HepG2 (cell line): ENCODE results near the gene CCDC30. TPM values are rescaled to one million over a fixed set of nuclear protein-coding genes. Genes with fewer than 3 reads are reported as not detected.
A peak's percentile ranks its signal among the peaks of the same experiment; 100 is the strongest.

ENCODE experiments used
- CBX2 ChIP-seq, 2 experiments: fragments of 200-600 bp in 1 of 2; sonication (generic); formaldehyde crosslinking in 1 of 2; IDR thresholded peaks; 2 replicates each; pipeline versions ENCODE4 v1.7.0 to v1.8.1; 2018 to 2022; ENCODE audit warnings: low read depth in 2 of 2, low read length in 1 of 2, mild to moderate bottlenecking in 1 of 2, missing genetic modification reagents in 1 of 2
- CBX5 ChIP-seq: sonication (generic); formaldehyde crosslinking; IDR thresholded peaks from 2 replicates; pipeline ENCODE4 v1.4.0; 2020; ENCODE audit warnings: missing genetic modification reagents, borderline replicate concordance
- CREM ChIP-seq, 2 experiments: sonication (generic) in 1 of 2; formaldehyde crosslinking in 1 of 2; IDR thresholded peaks; 2 replicates each; pipeline versions ENCODE4 v1.4.0 to v1.6.1; 2016 to 2020; ENCODE audit warnings: antibody characterized with exemption in 1 of 2, mild to moderate bottlenecking in 1 of 2, missing genetic modification reagents in 1 of 2
- EHMT2 ChIP-seq: fragments of 200-600 bp; sonication (generic); IDR thresholded peaks from 2 replicates; pipeline ENCODE4 v1.7.0; 2017; ENCODE audit warnings: antibody characterized with exemption, low read depth, low read length, borderline replicate concordance
- HOXA9 ChIP-seq: sonication (generic); formaldehyde crosslinking; IDR thresholded peaks from 2 replicates; pipeline ENCODE4 v1.8.1; 2022; ENCODE audit warnings: missing genetic modification reagents, mild to moderate bottlenecking, moderate library complexity, borderline replicate concordance
- KAT7 ChIP-seq: IDR thresholded peaks from 2 replicates; pipeline ENCODE4 v1.6.1; 2018; ENCODE audit warnings: borderline replicate concordance, missing compliant biosample characterization
- MED1 ChIP-seq: sonication (generic); formaldehyde crosslinking; IDR thresholded peaks from 2 replicates; pipeline ENCODE4 v1.4.0; 2020; ENCODE audit warnings: missing genetic modification reagents
- RBFOX2 ChIP-seq: fragments of 200-400 bp; formaldehyde crosslinking; IDR thresholded peaks from 2 replicates; pipeline ENCODE4 v1.6.1; 2017; ENCODE audit warnings: low read depth, mild to moderate bottlenecking, low read length
- RBM39 ChIP-seq: fragments of 200-400 bp; formaldehyde crosslinking; IDR thresholded peaks from one replicate; pipeline ENCODE4 v1.6.1; 2018; ENCODE audit warnings: antibody characterized with exemption, mild to moderate bottlenecking, low read depth, low read length; ENCODE audit not compliant: poor library complexity, severe bottlenecking
- RNF2 ChIP-seq: fragments of 450-650 bp; conservative IDR thresholded peaks from 2 replicates; pipeline ENCODE4 v1.6.1; 2016; ENCODE audit warnings: low read depth
- SETDB1 ChIP-seq: sonication (generic); formaldehyde crosslinking; IDR thresholded peaks from 2 replicates; pipeline ENCODE4 v1.5.1; 2020; ENCODE audit warnings: missing genetic modification reagents, mild to moderate bottlenecking, borderline replicate concordance
- SOX5 ChIP-seq: IDR thresholded peaks from 2 replicates; pipeline ENCODE4 v1.6.1; 2016; ENCODE audit warnings: borderline replicate concordance
- SP140L ChIP-seq: sonication (generic); formaldehyde crosslinking; IDR thresholded peaks from 2 replicates; pipeline ENCODE4 v1.4.0; 2020; ENCODE audit warnings: missing genetic modification reagents, borderline replicate concordance
- YEATS4 ChIP-seq: sonication (generic); formaldehyde crosslinking; IDR thresholded peaks from 2 replicates; pipeline ENCODE4 v1.4.0; 2020; ENCODE audit warnings: missing genetic modification reagents, borderline replicate concordance
- ZNF230 ChIP-seq: sonication (generic); formaldehyde crosslinking; IDR thresholded peaks from 2 replicates; pipeline ENCODE4 v1.4.0; 2020; ENCODE audit warnings: mild to moderate bottlenecking, missing genetic modification reagents
- ZNF274 ChIP-seq: sonication (generic); formaldehyde crosslinking; IDR thresholded peaks from 2 replicates; pipeline ENCODE4 v1.5.1; 2020; ENCODE audit warnings: mild to moderate bottlenecking, missing genetic modification reagents
- ZNF282 ChIP-seq: fragments of 450-650 bp; IDR thresholded peaks from 2 replicates; pipeline ENCODE4 v1.6.1; 2018; ENCODE audit not compliant: partially characterized antibody
- ZNF576 ChIP-seq: sonication (generic); formaldehyde crosslinking; IDR thresholded peaks from 2 replicates; pipeline ENCODE4 v1.4.0; 2020; ENCODE audit warnings: mild to moderate bottlenecking, missing genetic modification reagents
- ZNF605 ChIP-seq: sonication (generic); formaldehyde crosslinking; IDR thresholded peaks from 2 replicates; pipeline ENCODE4 v1.8.0; 2022; ENCODE audit warnings: mild to moderate bottlenecking, missing genetic modification reagents
- ZNF724P ChIP-seq: sonication (generic); formaldehyde crosslinking; IDR thresholded peaks from 2 replicates; pipeline ENCODE4 v1.8.0; 2022; ENCODE audit warnings: missing genetic modification reagents, borderline replicate concordance
- ZNF782 ChIP-seq: sonication (generic); formaldehyde crosslinking; IDR thresholded peaks from 2 replicates; pipeline ENCODE4 v1.4.0; 2020; ENCODE audit warnings: missing genetic modification reagents, mild to moderate bottlenecking, borderline replicate concordance
- ZNF83 ChIP-seq: sonication (generic); formaldehyde crosslinking; IDR thresholded peaks from 2 replicates; pipeline ENCODE4 v1.4.0; 2020; ENCODE audit warnings: missing genetic modification reagents, mild to moderate bottlenecking, borderline replicate concordance
- ZNF879 ChIP-seq: sonication (generic); formaldehyde crosslinking; IDR thresholded peaks from 2 replicates; pipeline ENCODE4 v1.8.1; 2023; ENCODE audit warnings: missing genetic modification reagents
- ZSCAN29 ChIP-seq: sonication (generic); formaldehyde crosslinking; conservative IDR thresholded peaks from 2 replicates; pipeline ENCODE4 v1.4.0; 2020; ENCODE audit warnings: mild to moderate bottlenecking, missing genetic modification reagents
- ZUFSP ChIP-seq: sonication (generic); formaldehyde crosslinking; IDR thresholded peaks from 2 replicates; pipeline ENCODE4 v1.9.0; 2021; ENCODE audit warnings: missing genetic modification reagents, mild to moderate bottlenecking, borderline replicate concordance
- polyA plus RNA-seq, 8 experiments: library from polyadenylated mRNA; depleted of rRNA in 3 of 8; stranded (reverse) in 7 of 8; unstranded in 1 of 8; fragments of >200 nt; fragmentation: Illumina TruSeq in 4 of 8; extraction: Trizol in 4 of 8; gene quantifications; 2 replicates each; pipeline versions ENCODE4 v1.2.1 to v1.2.3, GENCODE V29; 2011 to 2016; ENCODE audit warnings: low read depth in 4 of 8, missing spikeins in 1 of 8, mixed read lengths in 1 of 8; ENCODE audit not compliant: insufficient read depth in 1 of 8
- total RNA-seq, 5 experiments: library from RNA; depleted of rRNA; stranded (reverse); fragments of >200 nt; fragmentation: Illumina TruSeq; extraction: Trizol; gene quantifications; 2 replicates each; pipeline ENCODE4 v1.2.3, GENCODE V29; 2016; ENCODE audit warnings: low read depth in 1 of 5
- TF ChIP-seq, protein P1 (sequence below): sonication (generic); formaldehyde crosslinking; conservative IDR thresholded peaks from 2 replicates; pipeline ENCODE4 v1.5.0; 2020; ENCODE audit warnings: missing genetic modification reagents

Gene CCDC30
- total and polyA plus RNA-seq, 2 of the 13 experiments (the other 11 are each of a cell fraction or from before 2014, with no cell fraction given), result 0.25 to 0.77 TPM

GRCh38 chr1:42456010-42456753 is 6.9 kb upstream of the CCDC30 start, which contains the start of the genes PPCS and ZMYND12 (continued):
- TF ChIP-seq ZSCAN29 (CRISPR knock-in tag) (no peak), CREM (IDR thresholded peaks at IDR 0.05) (peak; percentile 58; the same call in 1 of the 2 replicates), CREM (CRISPR knock-in tag; IDR thresholded peaks at IDR 0.05) (no peak), ZNF282 (no peak), ZNF274 (CRISPR knock-in tag) (no peak; the same call in 1 of the 2 replicates), ZNF782 (CRISPR knock-in tag) (peak; percentile 16; the same call in 1 of the 2 replicates), ZNF230 (CRISPR knock-in tag) (peak; percentile 87; the same call in 1 of the 2 replicates), ZNF724P (no peak; the same call in 1 of the 2 replicates), CBX5 (CRISPR knock-in tag) (peak; percentile 6; the same call in 1 of the 2 replicates), ZNF83 (CRISPR knock-in tag) (no peak), ZNF879 (CRISPR knock-in tag) (0 out of 2 replicates have a peak, but pooled peaks have one; percentile 3), SP140L (CRISPR knock-in tag) (no peak; the same call in 1 of the 2 replicates), ZNF576 (no peak), ZUFSP (CRISPR knock-in tag) (no peak), YEATS4 (CRISPR knock-in tag) (peak; percentile 88), RBFOX2 (peak; percentile 99), SETDB1 (CRISPR knock-in tag) (no peak), RBM39 (no peak), CBX2 (IDR thresholded peaks at IDR 0.05; ENCODE audit: low read depth, low read length) (no peak), CBX2 (CRISPR knock-in tag; IDR thresholded peaks at IDR 0.05; ENCODE audit: low read depth) (no peak), ZNF605 (CRISPR knock-in tag) (no peak; the same call in 1 of the 2 replicates), EHMT2 (no peak), RNF2 (no peak; the same call in 1 of the 2 replicates), HOXA9 (CRISPR knock-in tag) (no peak), SOX5 (CRISPR knock-in tag) (peak; percentile 3; the same call in 1 of the 2 replicates), MED1 (0 out of 2 replicates have a peak, but pooled peaks have one; percentile 26), KAT7 (CRISPR knock-in tag) (peak; percentile 86; the same call in 1 of the 2 replicates)
- TF ChIP-seq, protein P1, sequence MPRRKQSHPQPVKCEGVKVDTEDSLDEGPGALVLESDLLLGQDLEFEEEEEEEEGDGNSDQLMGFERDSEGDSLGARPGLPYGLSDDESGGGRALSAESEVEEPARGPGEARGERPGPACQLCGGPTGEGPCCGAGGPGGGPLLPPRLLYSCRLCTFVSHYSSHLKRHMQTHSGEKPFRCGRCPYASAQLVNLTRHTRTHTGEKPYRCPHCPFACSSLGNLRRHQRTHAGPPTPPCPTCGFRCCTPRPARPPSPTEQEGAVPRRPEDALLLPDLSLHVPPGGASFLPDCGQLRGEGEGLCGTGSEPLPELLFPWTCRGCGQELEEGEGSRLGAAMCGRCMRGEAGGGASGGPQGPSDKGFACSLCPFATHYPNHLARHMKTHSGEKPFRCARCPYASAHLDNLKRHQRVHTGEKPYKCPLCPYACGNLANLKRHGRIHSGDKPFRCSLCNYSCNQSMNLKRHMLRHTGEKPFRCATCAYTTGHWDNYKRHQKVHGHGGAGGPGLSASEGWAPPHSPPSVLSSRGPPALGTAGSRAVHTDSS (CRISPR knock-in tag), result no peak
